Measurements from ENCODE around the gene COMMD7.

The COMMD7 gene

GRCh38 chr20:32660661-32661060 is 82.6 kb downstream of the COMMD7 start:
- H3K4me3 ChIP-seq (ENCODE audit: low read length) = no peak overlapping the region
- TF ChIP-seq, protein P1, sequence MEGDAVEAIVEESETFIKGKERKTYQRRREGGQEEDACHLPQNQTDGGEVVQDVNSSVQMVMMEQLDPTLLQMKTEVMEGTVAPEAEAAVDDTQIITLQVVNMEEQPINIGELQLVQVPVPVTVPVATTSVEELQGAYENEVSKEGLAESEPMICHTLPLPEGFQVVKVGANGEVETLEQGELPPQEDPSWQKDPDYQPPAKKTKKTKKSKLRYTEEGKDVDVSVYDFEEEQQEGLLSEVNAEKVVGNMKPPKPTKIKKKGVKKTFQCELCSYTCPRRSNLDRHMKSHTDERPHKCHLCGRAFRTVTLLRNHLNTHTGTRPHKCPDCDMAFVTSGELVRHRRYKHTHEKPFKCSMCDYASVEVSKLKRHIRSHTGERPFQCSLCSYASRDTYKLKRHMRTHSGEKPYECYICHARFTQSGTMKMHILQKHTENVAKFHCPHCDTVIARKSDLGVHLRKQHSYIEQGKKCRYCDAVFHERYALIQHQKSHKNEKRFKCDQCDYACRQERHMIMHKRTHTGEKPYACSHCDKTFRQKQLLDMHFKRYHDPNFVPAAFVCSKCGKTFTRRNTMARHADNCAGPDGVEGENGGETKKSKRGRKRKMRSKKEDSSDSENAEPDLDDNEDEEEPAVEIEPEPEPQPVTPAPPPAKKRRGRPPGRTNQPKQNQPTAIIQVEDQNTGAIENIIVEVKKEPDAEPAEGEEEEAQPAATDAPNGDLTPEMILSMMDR (IDR thresholded peaks at IDR 0.05; ENCODE audit: insufficient read depth, low read depth, low read length, missing control alignments) = no peak

DNA sequence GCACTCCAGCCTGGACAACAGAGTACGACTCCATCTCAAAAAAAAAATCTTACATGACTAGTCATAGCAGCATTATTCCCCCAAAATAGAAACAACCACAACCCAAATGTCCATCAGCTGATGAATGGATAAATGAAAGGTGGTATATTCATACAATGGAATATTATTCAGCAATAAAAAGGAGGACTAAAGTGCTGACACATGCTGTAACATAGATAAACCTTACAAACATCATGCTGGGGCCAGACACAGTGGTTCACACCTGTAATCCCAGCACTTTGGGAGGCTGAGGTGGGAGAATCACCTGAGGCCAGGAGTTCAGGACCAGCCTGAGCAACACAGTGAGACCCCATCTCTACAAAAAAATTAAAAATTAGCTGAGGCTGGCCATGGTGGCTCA is 86.4 kb downstream of the COMMD7 start:
- DNase-seq (ENCODE audit: low read depth) = no peak
- TF ChIP-seq, protein P1 (IDR thresholded peaks at IDR 0.05; ENCODE audit: insufficient read depth, low read depth, low read length, missing control alignments) = no peak
- no peak overlapping the region for H3K4me3 ChIP-seq (ENCODE audit: low read length)

More at GRCh38 chr20:32660661-32661060, 82.6 kb downstream of the COMMD7 start:
- no peak for DNase-seq (ENCODE audit: low read depth)

DNA sequence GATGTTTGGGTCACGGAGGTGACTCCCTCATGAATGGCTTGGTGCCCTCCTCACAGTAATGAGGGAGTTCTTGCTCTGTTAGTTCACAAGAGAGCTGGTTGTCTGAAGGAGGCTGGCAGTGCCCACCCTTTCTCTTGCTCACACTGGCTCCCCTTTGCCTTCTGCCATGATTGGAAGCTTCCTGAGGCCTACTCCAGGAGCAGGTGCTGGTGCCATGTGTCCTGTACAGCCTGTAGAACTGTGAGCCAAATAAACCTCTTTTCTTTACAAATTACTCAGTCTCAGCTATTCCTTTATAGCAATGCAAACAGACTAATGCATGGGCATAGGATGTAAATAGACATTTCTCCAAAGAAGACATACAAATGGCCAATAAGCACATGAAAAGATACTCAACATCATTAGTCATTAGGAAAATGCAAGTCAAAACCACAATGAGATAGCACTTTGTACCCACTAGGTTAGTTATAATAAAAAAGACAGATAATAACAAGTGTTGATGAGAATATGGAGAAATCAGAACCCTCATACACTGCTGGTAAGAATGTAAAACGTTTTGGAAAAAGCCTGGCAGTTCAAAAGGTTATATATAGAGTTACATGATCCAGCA is 87.3 kb downstream of the COMMD7 start:
- TF ChIP-seq, protein P1 (IDR thresholded peaks at IDR 0.05; ENCODE audit: insufficient read depth, low read depth, low read length, missing control alignments) = no peak
- no peak overlapping the region for H3K4me3 ChIP-seq (ENCODE audit: low read length)
- DNase-seq (ENCODE audit: low read depth) = no peak

GRCh38 chr20:32652739-32653526 is 90.3 kb downstream of the COMMD7 start:
- TF ChIP-seq, protein P1 (IDR thresholded peaks at IDR 0.05; ENCODE audit: insufficient read depth, low read depth, low read length, missing control alignments) = peak; percentile 89
- no peak overlapping the region for H3K4me3 ChIP-seq (ENCODE audit: low read length)
- DNase-seq (ENCODE audit: low read depth) = peak; percentile 77

Measured in epithelial cell of esophagus (primary cell).